Trophoblast cell (in vitro differentiated cells and primary cell): ENCODE measurements around the gene MAP7.
"Not testable (repeated sequence)": the region's sequence is repeated elsewhere in the genome, so short reads cannot be mapped to it uniquely, and the experiment has no call there.

Experiments used
- DNase-seq, 2 donors: peaks; one replicate each; pipeline ENCODE4 v3.0.0-alpha.2; 2016
- H2AFZ ChIP-seq: 2 replicates; pipeline ENCODE4 v1.6.1; 2013; ENCODE audit warnings: low read length, moderate library complexity, mild to moderate bottlenecking; ENCODE audit not compliant: insufficient read depth, poor library complexity
- H2AK5ac ChIP-seq: 2 replicates; pipeline ENCODE4 v1.6.1; 2013; ENCODE audit warnings: mild to moderate bottlenecking, low read length
- H2BK120ac ChIP-seq: 2 replicates; pipeline ENCODE4 v1.6.1; 2013; ENCODE audit warnings: low read length, mild to moderate bottlenecking, moderate library complexity; ENCODE audit not compliant: insufficient read depth, poor library complexity
- H2BK12ac ChIP-seq: 2 replicates; pipeline ENCODE4 v1.6.1; 2013; ENCODE audit warnings: mild to moderate bottlenecking, low read length, moderate library complexity
- H2BK5ac ChIP-seq: 2 replicates; pipeline ENCODE4 v1.6.1; 2013; ENCODE audit warnings: low read length, low read depth, moderate library complexity, mild to moderate bottlenecking; ENCODE audit not compliant: poor library complexity
- H3K14ac ChIP-seq: 2 replicates; pipeline ENCODE4 v1.6.1; 2013; ENCODE audit warnings: mild to moderate bottlenecking, low read length
- H3K18ac ChIP-seq: 2 replicates; pipeline ENCODE4 v1.6.1; 2013; ENCODE audit warnings: mild to moderate bottlenecking, low read length
- H3K23ac ChIP-seq: 2 replicates; pipeline ENCODE4 v1.6.1; 2013; ENCODE audit warnings: low read length
- H3K27ac ChIP-seq: 2 replicates; pipeline ENCODE4 v1.5.1; 2013; ENCODE audit warnings: low read depth, mild to moderate bottlenecking, inconsistent platforms, low read length, moderate library complexity
- H3K27me3 ChIP-seq: 2 replicates; pipeline ENCODE4 v1.6.1; 2013; ENCODE audit warnings: inconsistent platforms, mild to moderate bottlenecking, low read length, moderate library complexity; ENCODE audit not compliant: insufficient read depth
- H3K36me3 ChIP-seq, 2 experiments: 1 replicate in 1 of 2; 2 replicates in 1 of 2; pipeline ENCODE4 v1.6.1; 2013; ENCODE audit warnings: low read length in 2 of 2, mild to moderate bottlenecking in 2 of 2, moderate library complexity in 1 of 2; ENCODE audit not compliant: insufficient read depth in 2 of 2, control insufficient read depth in 1 of 2
- H3K4ac ChIP-seq: 2 replicates; pipeline ENCODE4 v1.6.1; 2013; ENCODE audit warnings: low read depth, mild to moderate bottlenecking, low read length, moderate library complexity
- H3K4me1 ChIP-seq, 2 experiments: 1 replicate in 1 of 2; 2 replicates in 1 of 2; pipeline ENCODE4 v1.6.1; 2013; ENCODE audit warnings: low read length in 2 of 2, mild to moderate bottlenecking in 2 of 2, moderate library complexity in 1 of 2; ENCODE audit not compliant: insufficient read depth in 2 of 2, control insufficient read depth in 1 of 2
- H3K4me2 ChIP-seq: 2 replicates; pipeline ENCODE4 v1.6.1; 2013; ENCODE audit warnings: inconsistent platforms, mild to moderate bottlenecking, low read length, moderate library complexity
- H3K4me3 ChIP-seq: 2 replicates; pipeline ENCODE4 v1.5.1; 2013; ENCODE audit warnings: mild to moderate bottlenecking, low read depth, low read length, inconsistent platforms
- H3K79me1 ChIP-seq: one replicate; pipeline ENCODE4 v1.6.1; 2013; ENCODE audit warnings: low read length
- H3K79me2 ChIP-seq: 2 replicates; pipeline ENCODE4 v1.6.1; 2013; ENCODE audit warnings: low read length, mild to moderate bottlenecking; ENCODE audit not compliant: control insufficient read depth, insufficient read depth, poor library complexity
- H3K9ac ChIP-seq: 2 replicates; pipeline ENCODE4 v1.6.1; 2013; ENCODE audit warnings: mild to moderate bottlenecking, low read length
- H3K9me3 ChIP-seq: 2 replicates; pipeline ENCODE4 v1.6.1; 2013; ENCODE audit warnings: low read depth, mild to moderate bottlenecking, control low read depth, inconsistent platforms, low read length; ENCODE audit not compliant: insufficient read depth
- H4K12ac ChIP-seq: 2 replicates; pipeline ENCODE4 v1.6.1; 2013; ENCODE audit warnings: low read depth, mild to moderate bottlenecking, low read length, moderate library complexity
- H4K8ac ChIP-seq: 2 replicates; pipeline ENCODE4 v1.6.1; 2013; ENCODE audit warnings: low read depth, mild to moderate bottlenecking, low read length, moderate library complexity
- H4K91ac ChIP-seq: one replicate; pipeline ENCODE4 v1.6.1; 2013; ENCODE audit warnings: low read depth, mild to moderate bottlenecking, low read length, moderate library complexity
- WGBS: extraction: QIAGEN DNeasy Blood & Tissue Kit; methylation state at CpG from one replicate; pipeline ENCODE4 v1.1.7; 2013; ENCODE audit warnings: missing lambda C conversion rate; ENCODE audit not compliant: insufficient read length, insufficient coverage; ENCODE audit errors: extremely low coverage; 5-methylcytosine and 5-hydroxymethylcytosine counted together

Gene MAP7

GRCh38 chr6:136398453-136398852 is 151.8 kb downstream of the MAP7 start:
- Histone ChIP-seq H3K18ac (no peak overlapping the region), H3K36me3 (no peaks in the 10 kb centered on the region), H3K27me3 (no peaks in the 10 kb centered on the region), H4K12ac (no peak overlapping the region), H4K8ac (no peak overlapping the region), H3K4ac (no peak overlapping the region), H3K4me1 (peaks cover 2 to 6% of the 10 kb centered on the region in 2 experiments), H3K14ac (no peak overlapping the region), H3K4me3 (no peak overlapping the region), H2BK120ac (no peak overlapping the region), H3K9ac (no peak overlapping the region), H4K91ac (no peak overlapping the region), H3K9me3 (no peaks in the 10 kb centered on the region), H3K4me2 (no peak overlapping the region), H3K79me1 (peaks cover 4% of the 10 kb centered on the region), H2BK5ac (no peak overlapping the region), H2AK5ac (no peak overlapping the region), H3K27ac (no peak overlapping the region), H3K79me2 (no peaks in the 10 kb centered on the region), H2AFZ (no peak overlapping the region), H3K23ac (no peak overlapping the region), H2BK12ac (no peak overlapping the region)
- DNase-seq, result no peak
- no CpG with 5 or more reads among the region's 3 CpGs for WGBS

- Histone ChIP-seq H3K9me3 (no peaks in the 10 kb centered on the region), H2BK5ac (no peak overlapping the region), H3K79me2 (no peaks in the 10 kb centered on the region), H2AFZ (no peak overlapping the region), H2AK5ac (no peak overlapping the region), H3K14ac (no peak overlapping the region), H3K18ac (no peak overlapping the region), H4K91ac (no peak overlapping the region), H3K79me1 (no peaks in the 10 kb centered on the region), H3K4me2 (no peak overlapping the region), H3K27ac (no peak overlapping the region), H3K36me3 (no peaks in the 10 kb centered on the region), H2BK12ac (no peak overlapping the region), H3K4me1 (peaks cover 0 to 2% of the 10 kb centered on the region in 2 experiments), H4K8ac (no peak overlapping the region), H4K12ac (no peak overlapping the region), H3K27me3 (no peaks in the 10 kb centered on the region), H3K23ac (no peak overlapping the region), H2BK120ac (no peak overlapping the region), H3K9ac (no peak overlapping the region), H3K4ac (no peak overlapping the region), H3K4me3 (no peak overlapping the region)
- DNase-seq, result no peak
- WGBS, result no CpG with 5 or more reads among the region's 1 CpG
Observed at GRCh38 chr6:136396908-136397307, 153.3 kb downstream of the MAP7 start.

GRCh38 chr6:136390959-136391358 is 159.3 kb downstream of the MAP7 start:
- not testable (repeated sequence) for H3K9me3 ChIP-seq, H3K4me3 ChIP-seq, H3K23ac ChIP-seq, H2BK120ac ChIP-seq, H3K27me3 ChIP-seq, H2BK5ac ChIP-seq, H4K12ac ChIP-seq, H4K91ac ChIP-seq, H3K18ac ChIP-seq, DNase-seq, H3K14ac ChIP-seq, H2AK5ac ChIP-seq, H3K4me1 ChIP-seq, H3K79me1 ChIP-seq, H4K8ac ChIP-seq, H3K79me2 ChIP-seq, H3K4ac ChIP-seq, H3K9ac ChIP-seq, H2BK12ac ChIP-seq, H2AFZ ChIP-seq, H3K36me3 ChIP-seq, H3K27ac ChIP-seq, H3K4me2 ChIP-seq
- no CpG with 5 or more reads among the region's 2 CpGs for WGBS

GRCh38 chr6:136387316-136387715 is 162.9 kb downstream of the MAP7 start:
- H2AFZ ChIP-seq, result no peak overlapping the region
- H2BK5ac ChIP-seq, result no peak overlapping the region
- no peak overlapping the region for H4K12ac ChIP-seq
- no peak overlapping the region for H4K8ac ChIP-seq
- no peak overlapping the region for H3K27ac ChIP-seq
- no peak overlapping the region for H3K14ac ChIP-seq
- H3K79me1 ChIP-seq, result no peaks in the 10 kb centered on the region
- H3K9ac ChIP-seq, result no peak overlapping the region
- H4K91ac ChIP-seq, result no peak overlapping the region
- no peak overlapping the region for H3K4me2 ChIP-seq
- H3K9me3 ChIP-seq, result no peaks in the 10 kb centered on the region
- H3K18ac ChIP-seq, result no peak overlapping the region
- no peak overlapping the region for H2BK12ac ChIP-seq
- no peak overlapping the region for H3K4ac ChIP-seq
- H3K79me2 ChIP-seq, result no peaks in the 10 kb centered on the region
- no peak overlapping the region for H3K4me3 ChIP-seq
- peak in 1 of 2 donors; percentile 24 for DNase-seq
- H3K23ac ChIP-seq, result no peak overlapping the region
- no CpG with 5 or more reads among the region's 4 CpGs for WGBS
- H2BK120ac ChIP-seq, result no peak overlapping the region
- H3K4me1 ChIP-seq, result no peaks in the 10 kb centered on the region
- no peaks in the 10 kb centered on the region for H3K27me3 ChIP-seq
- H2AK5ac ChIP-seq, result no peak overlapping the region
- no peaks in the 10 kb centered on the region for H3K36me3 ChIP-seq
